WTC11 (cell line): ENCODE results near the gene METTL4. TPM values are rescaled to one million over a fixed set of nuclear protein-coding genes. Genes with fewer than 3 reads are reported as not detected.

Experiments used
- ATAC-seq: fragments of 200-7000 bp; cut with Tn5 transposase; 2 replicates; pipeline ENCODE4 v1.10.0; 2021; ENCODE audit warnings: mild to moderate bottlenecking, moderate library complexity
- CTCF ChIA-PET: fragments of 300-600 bp; sonication (Branson Sonifier 250); formaldehyde crosslinking; loops from one replicate; lab custom pipeline; 2021; ENCODE audit warnings: antibody characterized with exemption; lab: Charles Lee
- POLR2A ChIA-PET: fragments of 350-600 bp; sonication (Branson Sonifier 250); formaldehyde crosslinking; loops from one replicate; lab custom pipeline; 2021; ENCODE audit warnings: antibody characterized with exemption; lab: Charles Lee
- DNase-seq: peaks from one replicate; pipeline ENCODE4 v3.0.0; 2021; ENCODE audit warnings: low spot score
- H3K27ac Mint-ChIP-seq: 2 replicates; pipeline ENCODE4 v1.8.0; 2021; ENCODE audit warnings: mixed read lengths
- H3K27me3 Mint-ChIP-seq: 2 replicates; pipeline ENCODE4 v1.8.0; 2021; ENCODE audit warnings: low read depth, mild to moderate bottlenecking, moderate library complexity, mixed read lengths
- H3K36me3 Mint-ChIP-seq: 2 replicates; pipeline ENCODE4 v1.8.0; 2021; ENCODE audit warnings: mixed read lengths
- H3K4me1 Mint-ChIP-seq: 2 replicates; pipeline ENCODE4 v1.8.0; 2022; ENCODE audit warnings: mixed read lengths
- H3K4me3 Mint-ChIP-seq: 2 replicates; pipeline ENCODE4 v1.8.0; 2021; ENCODE audit warnings: mild to moderate bottlenecking, moderate library complexity, mixed read lengths
- H3K9me3 Mint-ChIP-seq: 2 replicates; pipeline ENCODE4 v1.8.0; 2021; ENCODE audit warnings: mixed read lengths
- ESRRA ChIP-seq: sonication (generic); formaldehyde crosslinking; IDR thresholded peaks from 2 replicates; pipeline ENCODE4 v1.8.1; 2022; ENCODE audit warnings: mild to moderate bottlenecking, missing genetic modification reagents, borderline replicate concordance
- ETV6 ChIP-seq: sonication (generic); formaldehyde crosslinking; IDR thresholded peaks from 2 replicates; pipeline ENCODE4 v1.8.1; 2022; ENCODE audit warnings: mild to moderate bottlenecking, missing genetic modification reagents
- GABPB1 ChIP-seq: sonication (generic); formaldehyde crosslinking; IDR thresholded peaks from 2 replicates; pipeline ENCODE4 v1.8.1; 2023; ENCODE audit warnings: mild to moderate bottlenecking, missing genetic modification reagents
- NFYB ChIP-seq: sonication (generic); formaldehyde crosslinking; conservative IDR thresholded peaks from 2 replicates; pipeline ENCODE4 v1.8.0; 2022; ENCODE audit warnings: low read depth, missing genetic modification reagents
- TP53 ChIP-seq: sonication (generic); formaldehyde crosslinking; IDR thresholded peaks from 2 replicates; pipeline ENCODE4 v1.8.1; 2023; ENCODE audit warnings: mild to moderate bottlenecking, missing genetic modification reagents
- ZNF138 ChIP-seq: sonication (generic); formaldehyde crosslinking; conservative IDR thresholded peaks from 2 replicates; pipeline ENCODE4 v1.8.1; 2022; ENCODE audit warnings: mild to moderate bottlenecking, moderate library complexity, missing genetic modification reagents
- total RNA-seq: library from RNA; stranded (reverse); gene quantifications from 3 replicates; pipeline ENCODE4 v1.2.3, GENCODE V29; 2021
- TF ChIP-seq, protein P1 (sequence below): sonication (generic); formaldehyde crosslinking; IDR thresholded peaks from 2 replicates; pipeline ENCODE4 v1.8.1; 2023; ENCODE audit warnings: mild to moderate bottlenecking, missing genetic modification reagents, moderate library complexity
- TF ChIP-seq, protein P2 (sequence below): sonication (generic); formaldehyde crosslinking; IDR thresholded peaks from 2 replicates; pipeline ENCODE4 v1.8.1; 2023; ENCODE audit warnings: mild to moderate bottlenecking, missing genetic modification reagents, moderate library complexity
- TF ChIP-seq, protein P3 (sequence below): sonication (generic); formaldehyde crosslinking; IDR thresholded peaks from 2 replicates; pipeline ENCODE4 v1.8.0; 2023; ENCODE audit warnings: missing genetic modification reagents, mild to moderate bottlenecking, borderline replicate concordance
- TF ChIP-seq, protein P4 (sequence below): sonication (generic); formaldehyde crosslinking; IDR thresholded peaks from 2 replicates; pipeline ENCODE4 v1.8.0; 2022; ENCODE audit warnings: mild to moderate bottlenecking, missing genetic modification reagents
- TF ChIP-seq, protein P5 (sequence below): sonication (generic); formaldehyde crosslinking; IDR thresholded peaks from 2 replicates; pipeline ENCODE4 v1.8.1; 2023; ENCODE audit warnings: mild to moderate bottlenecking, missing genetic modification reagents
- TF ChIP-seq, protein P6 (sequence below): sonication (generic); formaldehyde crosslinking; IDR thresholded peaks from 2 replicates; pipeline ENCODE4 v1.8.1; 2023; ENCODE audit warnings: mild to moderate bottlenecking, missing genetic modification reagents
- TF ChIP-seq, protein P7 (sequence below): sonication (generic); formaldehyde crosslinking; IDR thresholded peaks from 2 replicates; pipeline ENCODE4 v1.8.1; 2022; ENCODE audit warnings: missing genetic modification reagents, borderline replicate concordance
- TF ChIP-seq, protein P8 (sequence below): fragments of 200-600 bp; IDR thresholded peaks from 2 replicates; pipeline ENCODE4 v1.8.0; 2022; ENCODE audit warnings: antibody characterized with exemption

Gene METTL4
- total RNA-seq, 1 experiment from 2014 or later = 9.8 TPM

DNA sequence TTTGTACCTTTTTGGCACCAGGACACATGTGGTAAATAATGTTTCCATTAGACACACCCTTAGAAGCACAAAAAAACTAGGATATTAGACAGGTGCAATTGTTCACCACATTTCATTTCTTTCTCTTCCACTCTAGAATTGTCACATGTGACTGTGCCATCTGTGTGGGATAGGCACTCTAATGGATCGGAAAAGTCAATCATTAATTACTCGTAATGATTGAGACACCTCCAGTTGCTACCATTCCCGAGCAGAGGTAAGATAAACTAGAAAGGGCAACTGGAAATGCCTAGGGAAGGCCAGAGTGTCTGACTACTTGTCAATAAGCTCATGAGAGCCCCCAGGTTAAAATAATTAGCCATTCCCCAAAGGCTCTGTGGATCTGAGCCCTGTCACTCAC lies 59.9 kb downstream of the METTL4 start (continued):
- TF ChIP-seq, protein P1, sequence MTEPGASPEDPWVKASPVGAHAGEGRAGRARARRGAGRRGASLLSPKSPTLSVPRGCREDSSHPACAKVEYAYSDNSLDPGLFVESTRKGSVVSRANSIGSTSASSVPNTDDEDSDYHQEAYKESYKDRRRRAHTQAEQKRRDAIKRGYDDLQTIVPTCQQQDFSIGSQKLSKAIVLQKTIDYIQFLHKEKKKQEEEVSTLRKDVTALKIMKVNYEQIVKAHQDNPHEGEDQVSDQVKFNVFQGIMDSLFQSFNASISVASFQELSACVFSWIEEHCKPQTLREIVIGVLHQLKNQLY = no peak
- TF ChIP-seq TP53 = no peak
- TF ChIP-seq NFYB (CRISPR knock-in tag) = no peak
- TF ChIP-seq, protein P2, sequence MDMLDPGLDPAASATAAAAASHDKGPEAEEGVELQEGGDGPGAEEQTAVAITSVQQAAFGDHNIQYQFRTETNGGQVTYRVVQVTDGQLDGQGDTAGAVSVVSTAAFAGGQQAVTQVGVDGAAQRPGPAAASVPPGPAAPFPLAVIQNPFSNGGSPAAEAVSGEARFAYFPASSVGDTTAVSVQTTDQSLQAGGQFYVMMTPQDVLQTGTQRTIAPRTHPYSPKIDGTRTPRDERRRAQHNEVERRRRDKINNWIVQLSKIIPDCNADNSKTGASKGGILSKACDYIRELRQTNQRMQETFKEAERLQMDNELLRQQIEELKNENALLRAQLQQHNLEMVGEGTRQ (CRISPR knock-in tag) = no peak
- TF ChIP-seq ZNF138 (CRISPR knock-in tag) = no peak
- TF ChIP-seq, protein P3, sequence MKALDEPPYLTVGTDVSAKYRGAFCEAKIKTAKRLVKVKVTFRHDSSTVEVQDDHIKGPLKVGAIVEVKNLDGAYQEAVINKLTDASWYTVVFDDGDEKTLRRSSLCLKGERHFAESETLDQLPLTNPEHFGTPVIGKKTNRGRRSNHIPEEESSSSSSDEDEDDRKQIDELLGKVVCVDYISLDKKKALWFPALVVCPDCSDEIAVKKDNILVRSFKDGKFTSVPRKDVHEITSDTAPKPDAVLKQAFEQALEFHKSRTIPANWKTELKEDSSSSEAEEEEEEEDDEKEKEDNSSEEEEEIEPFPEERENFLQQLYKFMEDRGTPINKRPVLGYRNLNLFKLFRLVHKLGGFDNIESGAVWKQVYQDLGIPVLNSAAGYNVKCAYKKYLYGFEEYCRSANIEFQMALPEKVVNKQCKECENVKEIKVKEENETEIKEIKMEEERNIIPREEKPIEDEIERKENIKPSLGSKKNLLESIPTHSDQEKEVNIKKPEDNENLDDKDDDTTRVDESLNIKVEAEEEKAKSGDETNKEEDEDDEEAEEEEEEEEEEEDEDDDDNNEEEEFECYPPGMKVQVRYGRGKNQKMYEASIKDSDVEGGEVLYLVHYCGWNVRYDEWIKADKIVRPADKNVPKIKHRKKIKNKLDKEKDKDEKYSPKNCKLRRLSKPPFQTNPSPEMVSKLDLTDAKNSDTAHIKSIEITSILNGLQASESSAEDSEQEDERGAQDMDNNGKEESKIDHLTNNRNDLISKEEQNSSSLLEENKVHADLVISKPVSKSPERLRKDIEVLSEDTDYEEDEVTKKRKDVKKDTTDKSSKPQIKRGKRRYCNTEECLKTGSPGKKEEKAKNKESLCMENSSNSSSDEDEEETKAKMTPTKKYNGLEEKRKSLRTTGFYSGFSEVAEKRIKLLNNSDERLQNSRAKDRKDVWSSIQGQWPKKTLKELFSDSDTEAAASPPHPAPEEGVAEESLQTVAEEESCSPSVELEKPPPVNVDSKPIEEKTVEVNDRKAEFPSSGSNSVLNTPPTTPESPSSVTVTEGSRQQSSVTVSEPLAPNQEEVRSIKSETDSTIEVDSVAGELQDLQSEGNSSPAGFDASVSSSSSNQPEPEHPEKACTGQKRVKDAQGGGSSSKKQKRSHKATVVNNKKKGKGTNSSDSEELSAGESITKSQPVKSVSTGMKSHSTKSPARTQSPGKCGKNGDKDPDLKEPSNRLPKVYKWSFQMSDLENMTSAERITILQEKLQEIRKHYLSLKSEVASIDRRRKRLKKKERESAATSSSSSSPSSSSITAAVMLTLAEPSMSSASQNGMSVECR (CRISPR knock-in tag) = no peak

DNA sequence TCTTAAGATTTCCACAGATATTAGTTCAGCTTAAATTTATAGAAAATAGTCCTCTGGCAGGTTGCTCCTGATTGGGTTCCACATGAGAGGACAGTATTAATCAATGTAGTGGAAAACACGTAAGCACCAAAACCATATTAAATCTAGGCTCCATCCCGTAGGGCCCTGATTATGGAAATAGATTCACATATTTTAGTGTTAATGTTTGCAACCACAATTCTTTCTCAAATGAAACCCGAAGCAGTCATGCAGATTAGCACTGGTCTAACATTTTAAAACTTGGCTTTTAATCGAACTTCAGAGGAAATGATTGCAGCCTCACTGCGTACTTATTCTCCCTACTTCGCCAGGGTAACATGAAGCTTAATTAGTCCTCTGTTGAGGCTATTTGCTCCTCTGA lies 60.9 kb downstream of the METTL4 start:
- Mint-ChIP-seq H3K9me3 (no peaks in the 10 kb centered on the region), H3K27ac (no peak overlapping the region), H3K4me1 (no peaks in the 10 kb centered on the region), H3K4me3 (no peak overlapping the region), H3K36me3 (no peaks in the 10 kb centered on the region), H3K27me3 (no peaks in the 10 kb centered on the region)
- ATAC-seq (no peak), DNase-seq (no peak)
- ChIA-PET POLR2A (no interaction called here), CTCF (no interaction called here)
- TF ChIP-seq, protein P4, sequence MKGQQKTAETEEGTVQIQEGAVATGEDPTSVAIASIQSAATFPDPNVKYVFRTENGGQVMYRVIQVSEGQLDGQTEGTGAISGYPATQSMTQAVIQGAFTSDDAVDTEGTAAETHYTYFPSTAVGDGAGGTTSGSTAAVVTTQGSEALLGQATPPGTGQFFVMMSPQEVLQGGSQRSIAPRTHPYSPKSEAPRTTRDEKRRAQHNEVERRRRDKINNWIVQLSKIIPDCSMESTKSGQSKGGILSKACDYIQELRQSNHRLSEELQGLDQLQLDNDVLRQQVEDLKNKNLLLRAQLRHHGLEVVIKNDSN = no peak
- TF ChIP-seq, protein P5, sequence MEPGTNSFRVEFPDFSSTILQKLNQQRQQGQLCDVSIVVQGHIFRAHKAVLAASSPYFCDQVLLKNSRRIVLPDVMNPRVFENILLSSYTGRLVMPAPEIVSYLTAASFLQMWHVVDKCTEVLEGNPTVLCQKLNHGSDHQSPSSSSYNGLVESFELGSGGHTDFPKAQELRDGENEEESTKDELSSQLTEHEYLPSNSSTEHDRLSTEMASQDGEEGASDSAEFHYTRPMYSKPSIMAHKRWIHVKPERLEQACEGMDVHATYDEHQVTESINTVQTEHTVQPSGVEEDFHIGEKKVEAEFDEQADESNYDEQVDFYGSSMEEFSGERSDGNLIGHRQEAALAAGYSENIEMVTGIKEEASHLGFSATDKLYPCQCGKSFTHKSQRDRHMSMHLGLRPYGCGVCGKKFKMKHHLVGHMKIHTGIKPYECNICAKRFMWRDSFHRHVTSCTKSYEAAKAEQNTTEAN (CRISPR knock-in tag) = no peak
- TF ChIP-seq ETV6 = no peak
- TF ChIP-seq, protein P6, sequence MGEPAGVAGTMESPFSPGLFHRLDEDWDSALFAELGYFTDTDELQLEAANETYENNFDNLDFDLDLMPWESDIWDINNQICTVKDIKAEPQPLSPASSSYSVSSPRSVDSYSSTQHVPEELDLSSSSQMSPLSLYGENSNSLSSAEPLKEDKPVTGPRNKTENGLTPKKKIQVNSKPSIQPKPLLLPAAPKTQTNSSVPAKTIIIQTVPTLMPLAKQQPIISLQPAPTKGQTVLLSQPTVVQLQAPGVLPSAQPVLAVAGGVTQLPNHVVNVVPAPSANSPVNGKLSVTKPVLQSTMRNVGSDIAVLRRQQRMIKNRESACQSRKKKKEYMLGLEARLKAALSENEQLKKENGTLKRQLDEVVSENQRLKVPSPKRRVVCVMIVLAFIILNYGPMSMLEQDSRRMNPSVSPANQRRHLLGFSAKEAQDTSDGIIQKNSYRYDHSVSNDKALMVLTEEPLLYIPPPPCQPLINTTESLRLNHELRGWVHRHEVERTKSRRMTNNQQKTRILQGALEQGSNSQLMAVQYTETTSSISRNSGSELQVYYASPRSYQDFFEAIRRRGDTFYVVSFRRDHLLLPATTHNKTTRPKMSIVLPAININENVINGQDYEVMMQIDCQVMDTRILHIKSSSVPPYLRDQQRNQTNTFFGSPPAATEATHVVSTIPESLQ (CRISPR knock-in tag) = no peak

DNA sequence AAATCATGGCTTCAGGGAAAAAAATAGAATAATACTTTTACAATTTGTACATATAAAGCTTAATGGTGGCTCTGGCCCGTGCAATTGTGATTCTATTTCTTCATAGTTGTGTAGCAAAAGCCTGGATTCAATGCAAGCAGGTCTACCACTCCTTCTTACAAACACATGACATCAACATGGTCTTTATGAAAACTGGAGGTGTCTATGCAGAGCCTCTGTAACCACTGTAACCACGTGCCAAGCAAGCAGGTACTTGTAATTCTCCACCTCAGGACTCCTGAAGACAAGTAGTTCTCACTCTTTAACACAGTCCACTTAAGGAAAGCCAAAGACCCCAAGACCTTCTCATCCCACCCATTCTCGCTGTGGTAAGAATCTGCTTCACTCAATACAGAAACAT lies 62.6 kb downstream of the METTL4 start:
- no peak for DNase-seq
- H3K4me1 Mint-ChIP-seq = no peaks in the 10 kb centered on the region
- H3K27me3 Mint-ChIP-seq = no peaks in the 10 kb centered on the region
- H3K27ac Mint-ChIP-seq = no peak overlapping the region
- ATAC-seq = no peak
- TF ChIP-seq, protein P5 (CRISPR knock-in tag) = no peak
- TF ChIP-seq, protein P7, sequence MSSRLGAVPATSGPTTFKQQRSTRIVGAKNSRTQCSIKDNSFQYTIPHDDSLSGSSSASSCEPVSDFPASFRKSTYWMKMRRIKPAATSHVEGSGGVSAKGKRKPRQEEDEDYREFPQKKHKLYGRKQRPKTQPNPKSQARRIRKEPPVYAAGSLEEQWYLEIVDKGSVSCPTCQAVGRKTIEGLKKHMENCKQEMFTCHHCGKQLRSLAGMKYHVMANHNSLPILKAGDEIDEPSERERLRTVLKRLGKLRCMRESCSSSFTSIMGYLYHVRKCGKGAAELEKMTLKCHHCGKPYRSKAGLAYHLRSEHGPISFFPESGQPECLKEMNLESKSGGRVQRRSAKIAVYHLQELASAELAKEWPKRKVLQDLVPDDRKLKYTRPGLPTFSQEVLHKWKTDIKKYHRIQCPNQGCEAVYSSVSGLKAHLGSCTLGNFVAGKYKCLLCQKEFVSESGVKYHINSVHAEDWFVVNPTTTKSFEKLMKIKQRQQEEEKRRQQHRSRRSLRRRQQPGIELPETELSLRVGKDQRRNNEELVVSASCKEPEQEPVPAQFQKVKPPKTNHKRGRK (CRISPR knock-in tag) = no peak
- TF ChIP-seq, protein P8, sequence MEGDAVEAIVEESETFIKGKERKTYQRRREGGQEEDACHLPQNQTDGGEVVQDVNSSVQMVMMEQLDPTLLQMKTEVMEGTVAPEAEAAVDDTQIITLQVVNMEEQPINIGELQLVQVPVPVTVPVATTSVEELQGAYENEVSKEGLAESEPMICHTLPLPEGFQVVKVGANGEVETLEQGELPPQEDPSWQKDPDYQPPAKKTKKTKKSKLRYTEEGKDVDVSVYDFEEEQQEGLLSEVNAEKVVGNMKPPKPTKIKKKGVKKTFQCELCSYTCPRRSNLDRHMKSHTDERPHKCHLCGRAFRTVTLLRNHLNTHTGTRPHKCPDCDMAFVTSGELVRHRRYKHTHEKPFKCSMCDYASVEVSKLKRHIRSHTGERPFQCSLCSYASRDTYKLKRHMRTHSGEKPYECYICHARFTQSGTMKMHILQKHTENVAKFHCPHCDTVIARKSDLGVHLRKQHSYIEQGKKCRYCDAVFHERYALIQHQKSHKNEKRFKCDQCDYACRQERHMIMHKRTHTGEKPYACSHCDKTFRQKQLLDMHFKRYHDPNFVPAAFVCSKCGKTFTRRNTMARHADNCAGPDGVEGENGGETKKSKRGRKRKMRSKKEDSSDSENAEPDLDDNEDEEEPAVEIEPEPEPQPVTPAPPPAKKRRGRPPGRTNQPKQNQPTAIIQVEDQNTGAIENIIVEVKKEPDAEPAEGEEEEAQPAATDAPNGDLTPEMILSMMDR = no peak
- TF ChIP-seq GABPB1 (CRISPR knock-in tag) = no peak
- no peak for TF ChIP-seq ESRRA (CRISPR knock-in tag)
- CTCF ChIA-PET = no interaction called here
- POLR2A ChIA-PET = no interaction called here
- no peaks in the 10 kb centered on the region for H3K36me3 Mint-ChIP-seq
- H3K9me3 Mint-ChIP-seq = no peaks in the 10 kb centered on the region
- no peak overlapping the region for H3K4me3 Mint-ChIP-seq
